Endothelial cell of umbilical vein (primary cell): ENCODE measurements around the gene ZNF629. TPM values are rescaled to one million over a fixed set of nuclear protein-coding genes. Genes with fewer than 3 reads are reported as not detected.

Source experiments
- BruUV-seq: library from RNA; stranded (reverse); fragments of 400-500 nt; replicated peaks from 2 replicates; lab custom pipeline; 2021; lab: Mats Ljungman, UMichigan
- CTCF ChIA-PET: fragments of 300-600, 350-600 bp; sonication (Branson Sonifier 250); formaldehyde crosslinking; loops from one replicate; lab custom pipeline; 2021; ENCODE audit warnings: antibody characterized with exemption, inconsistent platforms; lab: Charles Lee
- POLR2A ChIA-PET: fragments of 300-600, 350-600 bp; sonication (Branson Sonifier 250); formaldehyde crosslinking; loops from one replicate; lab custom pipeline; 2021; ENCODE audit warnings: antibody characterized with exemption, inconsistent platforms; lab: Charles Lee
- DNase-seq: peaks from one replicate; pipeline ENCODE4 v3.0.0-alpha.2; 2011; ENCODE audit warnings: low read depth, low spot score
- FAIRE-seq: peaks from 2 replicates; lab custom pipeline; 2011; peaks lifted over from hg19 to GRCh38; lab: Jason Lieb, UNC
- H2AFZ ChIP-seq: 2 replicates; pipeline ENCODE4 v1.6.0; 2012; ENCODE audit warnings: low read depth, low read length, control low read depth, inconsistent platforms
- H3K27ac ChIP-seq: 2 replicates; pipeline ENCODE4 v1.5.1; 2011; ENCODE audit warnings: low read depth, mild to moderate bottlenecking, control low read depth, low read length, moderate library complexity; ENCODE audit not compliant: insufficient read depth
- H3K27me3 ChIP-seq, 2 experiments: 2 replicates each; pipeline versions ENCODE4 v1.6.0 to v1.6.1; 2011; ENCODE audit warnings: low read length in 2 of 2, mixed read lengths in 1 of 2; ENCODE audit not compliant: control insufficient read depth in 2 of 2, insufficient read depth in 2 of 2
- H3K36me3 ChIP-seq, 2 experiments: 2 replicates in 1 of 2; 3 replicates in 1 of 2; pipeline ENCODE4 v1.5.1; 2011; ENCODE audit warnings: low read length in 2 of 2, mild to moderate bottlenecking in 1 of 2, moderate library complexity in 1 of 2; ENCODE audit not compliant: control insufficient read depth in 2 of 2, insufficient read depth in 2 of 2; ENCODE audit errors: extremely low read depth in 1 of 2
- H3K4me1 ChIP-seq: 3 replicates; pipeline ENCODE4 v1.5.1; 2011; ENCODE audit warnings: mild to moderate bottlenecking, low read length; ENCODE audit not compliant: control insufficient read depth, insufficient read depth; ENCODE audit errors: extremely low read depth
- H3K4me2 ChIP-seq: 2 replicates; pipeline ENCODE4 v1.6.1; 2011; ENCODE audit warnings: low read length, control low read depth, mixed read lengths; ENCODE audit not compliant: insufficient read depth
- H3K4me3 ChIP-seq, 3 experiments: fragments of 200-600 bp in 1 of 3; sonication (generic), shearing (Covaris generic) in 1 of 3; replicated peaks in 1 of 3; 2 replicates each; pipeline ENCODE4 v1.5.1; 2011 to 2016; ENCODE audit warnings: control low read depth in 3 of 3, low read length in 3 of 3, mild to moderate bottlenecking in 2 of 3, inconsistent platforms in 1 of 3, low read depth in 1 of 3, moderate library complexity in 1 of 3; ENCODE audit not compliant: insufficient read depth in 1 of 3
- H3K79me2 ChIP-seq: 2 replicates; pipeline ENCODE4 v1.6.0; 2012; ENCODE audit warnings: low read length, inconsistent platforms; ENCODE audit not compliant: control insufficient read depth, insufficient read depth
- H3K9ac ChIP-seq: replicated peaks from 2 replicates; pipeline ENCODE3; 2011; ENCODE audit warnings: low read length, control low read depth; ENCODE audit not compliant: insufficient read depth; ENCODE audit errors: extremely low read depth
- H3K9me1 ChIP-seq: replicated peaks from 3 replicates; pipeline ENCODE4 v1.6.0; 2011; ENCODE audit warnings: mild to moderate bottlenecking, low read length; ENCODE audit not compliant: control insufficient read depth, insufficient read depth; ENCODE audit errors: extremely low read depth
- H3K9me3 ChIP-seq: replicated peaks from 2 replicates; pipeline ENCODE4 v1.5.1; 2012; ENCODE audit warnings: low read length, inconsistent platforms; ENCODE audit not compliant: control insufficient read depth, insufficient read depth
- H4K20me1 ChIP-seq: replicated peaks from 2 replicates; pipeline ENCODE3; 2011; ENCODE audit warnings: mild to moderate bottlenecking, low read length; ENCODE audit not compliant: control insufficient read depth, insufficient read depth; ENCODE audit errors: extremely low read depth
- EZH2 ChIP-seq: IDR thresholded peaks from 2 replicates; pipeline ENCODE4 v1.6.1; 2012; ENCODE audit warnings: borderline replicate concordance, low read depth, mild to moderate bottlenecking, moderate library complexity, low read length, inconsistent platforms; ENCODE audit not compliant: severe bottlenecking
- FOS ChIP-seq: IDR thresholded peaks from 2 replicates; pipeline ENCODE4 v1.6.1; 2011; ENCODE audit warnings: mild to moderate bottlenecking, low read length, moderate library complexity, borderline replicate concordance; ENCODE audit not compliant: insufficient read depth
- GATA2 ChIP-seq: IDR thresholded peaks from 2 replicates; pipeline ENCODE4 v1.7.0; 2011; ENCODE audit warnings: low read depth, mild to moderate bottlenecking, moderate library complexity, mixed read lengths, low read length; ENCODE audit not compliant: insufficient read length, insufficient read depth
- JUN ChIP-seq: IDR thresholded peaks from 2 replicates; pipeline ENCODE4 v1.6.1; 2011; ENCODE audit warnings: borderline replicate concordance, low read depth; ENCODE audit not compliant: insufficient read length, insufficient read depth
- MYC ChIP-seq: IDR thresholded peaks from one replicate; pipeline ENCODE4 v1.6.1; 2011; ENCODE audit warnings: mild to moderate bottlenecking, low read depth, low read length
- POLR2A ChIP-seq: IDR thresholded peaks from 2 replicates; pipeline ENCODE4 v1.6.1; 2012; ENCODE audit warnings: low read depth, mild to moderate bottlenecking, control low read depth, low read length
- POLR2AphosphoS5 ChIP-seq: IDR thresholded peaks from 2 replicates; pipeline ENCODE4 v1.6.1; 2012; ENCODE audit warnings: low read depth, mild to moderate bottlenecking, control low read depth, low read length, moderate library complexity; ENCODE audit not compliant: insufficient read depth
- dilution Hi-C: fragments of 300-500 bp; cut with MboI; formaldehyde crosslinking; loops from one replicate; pipeline ENCODE4 v1.15.0; 2019; ENCODE audit warnings: low sequenced_read_pairs; ENCODE audit not compliant: extremely low pct_ligation_motif_present
- intact Hi-C: fragments of 100-400 bp; cut with micrococcal nuclease; formaldehyde crosslinking; loops from one replicate; pipeline ENCODE4 v1.10.0; 2022
- polyA plus RNA-seq, 4 experiments: library from polyadenylated mRNA; depleted of rRNA in 3 of 4; stranded (reverse) in 3 of 4; unstranded in 1 of 4; fragments of >200 nt; gene quantifications; 2 replicates each; pipeline versions ENCODE4 v1.2.1 to v1.2.3, GENCODE V29; 2011 to 2012; ENCODE audit warnings: missing spikeins in 1 of 4
- total RNA-seq: library from RNA; stranded (reverse); gene quantifications from 2 replicates; pipeline ENCODE4 v1.2.3, GENCODE V29; 2021
- TF ChIP-seq, protein P1 (sequence below), 2 donors: IDR thresholded peaks; 1 replicate in 1 of 2; 2 replicates in 1 of 2; pipeline ENCODE4 v1.5.1; 2011; ENCODE audit warnings: low read length in 2 of 2, mild to moderate bottlenecking in 2 of 2, moderate library complexity in 2 of 2, control low read depth in 1 of 2, inconsistent platforms in 1 of 2, low read depth in 1 of 2; ENCODE audit not compliant: insufficient read depth in 1 of 2; ENCODE audit errors: extremely low read depth in 1 of 2
- TF ChIP-seq, protein P2 (sequence below): IDR thresholded peaks from 2 replicates; pipeline ENCODE4 v1.6.1; 2011; ENCODE audit not compliant: insufficient read depth, insufficient read length

ZNF629 gene
- total and polyA plus RNA-seq, 2 donors (not counting 3 experiments of a cell fraction or from before 2014, with no cell fraction given): 5.2 to 11.2 TPM

DNA sequence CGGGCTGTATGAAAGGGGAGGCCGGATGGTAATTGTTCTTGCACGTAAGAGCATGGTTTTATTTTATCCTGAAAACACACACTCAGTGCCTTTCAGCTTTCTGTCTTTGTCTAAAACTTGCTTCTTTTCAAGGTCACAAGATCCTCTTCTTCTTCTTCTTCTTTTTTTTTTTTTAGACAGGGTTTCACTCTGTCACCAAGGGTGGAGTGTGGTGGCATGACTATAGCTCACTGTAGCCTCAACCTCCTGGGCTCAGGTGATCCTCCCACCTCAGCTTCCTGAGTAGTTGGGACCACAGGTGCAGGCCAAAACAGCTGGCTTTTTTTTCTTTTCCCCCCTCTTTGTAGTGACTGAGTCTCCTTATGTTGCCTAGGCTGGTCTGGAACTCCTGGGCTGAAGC is 15.9 kb upstream of the ZNF629 start:
- no peaks in the 10 kb centered on the region for H4K20me1 ChIP-seq
- peaks cover 8% of the 10 kb centered on the region for H3K4me1 ChIP-seq
- H3K79me2 ChIP-seq: no peaks in the 10 kb centered on the region
- H3K27me3 ChIP-seq: no peaks in the 10 kb centered on the region
- H3K27ac ChIP-seq: no peak overlapping the region
- CTCF ChIA-PET: interaction anchor here (1.0 to 1.4 kb wide), 5 partner anchors 11 to 99 kb away, joined by 3 to 13 read pairs (median 4); partner anchors contain the start of gene ZNF629
- no peak for TF ChIP-seq GATA2
- TF ChIP-seq JUN: no peak
- no peak for TF ChIP-seq POLR2AphosphoS5
- TF ChIP-seq EZH2: no peak
- no peak for TF ChIP-seq FOS
- TF ChIP-seq POLR2A: no peak
- TF ChIP-seq, protein P1, sequence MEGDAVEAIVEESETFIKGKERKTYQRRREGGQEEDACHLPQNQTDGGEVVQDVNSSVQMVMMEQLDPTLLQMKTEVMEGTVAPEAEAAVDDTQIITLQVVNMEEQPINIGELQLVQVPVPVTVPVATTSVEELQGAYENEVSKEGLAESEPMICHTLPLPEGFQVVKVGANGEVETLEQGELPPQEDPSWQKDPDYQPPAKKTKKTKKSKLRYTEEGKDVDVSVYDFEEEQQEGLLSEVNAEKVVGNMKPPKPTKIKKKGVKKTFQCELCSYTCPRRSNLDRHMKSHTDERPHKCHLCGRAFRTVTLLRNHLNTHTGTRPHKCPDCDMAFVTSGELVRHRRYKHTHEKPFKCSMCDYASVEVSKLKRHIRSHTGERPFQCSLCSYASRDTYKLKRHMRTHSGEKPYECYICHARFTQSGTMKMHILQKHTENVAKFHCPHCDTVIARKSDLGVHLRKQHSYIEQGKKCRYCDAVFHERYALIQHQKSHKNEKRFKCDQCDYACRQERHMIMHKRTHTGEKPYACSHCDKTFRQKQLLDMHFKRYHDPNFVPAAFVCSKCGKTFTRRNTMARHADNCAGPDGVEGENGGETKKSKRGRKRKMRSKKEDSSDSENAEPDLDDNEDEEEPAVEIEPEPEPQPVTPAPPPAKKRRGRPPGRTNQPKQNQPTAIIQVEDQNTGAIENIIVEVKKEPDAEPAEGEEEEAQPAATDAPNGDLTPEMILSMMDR (IDR thresholded peaks at IDR 0.05; ENCODE audit: extremely low read depth in 1 of 2, insufficient read depth in 1 of 2, low read depth in 1 of 2, low read length in 2 of 2): no peak
- TF ChIP-seq, protein P2, sequence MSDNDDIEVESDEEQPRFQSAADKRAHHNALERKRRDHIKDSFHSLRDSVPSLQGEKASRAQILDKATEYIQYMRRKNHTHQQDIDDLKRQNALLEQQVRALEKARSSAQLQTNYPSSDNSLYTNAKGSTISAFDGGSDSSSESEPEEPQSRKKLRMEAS: no peak
- TF ChIP-seq MYC: no peak
- H3K36me3 ChIP-seq: no peaks in the 10 kb centered on the region
- FAIRE-seq (no peak), DNase-seq (no peak)
- POLR2A ChIA-PET: no interaction called here
- no TSS peak for BruUV-seq
- intact Hi-C loops (no loop called here), dilution Hi-C loops (no loop called here)
- no peak overlapping the region for H2AFZ ChIP-seq
- H3K9ac ChIP-seq: no peak overlapping the region
- no peaks in the 10 kb centered on the region for H3K9me1 ChIP-seq
- no peak overlapping the region for H3K4me3 ChIP-seq
- no peak overlapping the region for H3K4me2 ChIP-seq
- H3K9me3 ChIP-seq: no peaks in the 10 kb centered on the region
